LNCaP clone FGC (cell line): ENCODE measurements around the gene TRIM10.

Source experiments
- DNase-seq: peaks from one replicate; pipeline ENCODE4 v3.0.0-alpha.2; 2011; ENCODE audit warnings: low read depth
- H3K4me3 ChIP-seq: 2 replicates; pipeline ENCODE4 v1.5.1; 2011; ENCODE audit warnings: mild to moderate bottlenecking, low read depth, low read length, control low read depth
- CTCF ChIP-seq: IDR thresholded peaks from 2 replicates; pipeline ENCODE4 v1.5.1; 2012; ENCODE audit warnings: mild to moderate bottlenecking; ENCODE audit not compliant: control insufficient read depth, insufficient read depth; ENCODE audit errors: extremely low read depth

The TRIM10 gene

GRCh38 chr6:30156774-30157173, 4.2 kb downstream of the TRIM10 start:
- DNase-seq, result no peak
- no peak for TF ChIP-seq CTCF
- no peak overlapping the region for H3K4me3 ChIP-seq

GRCh38 chr6:30156262-30156599, 4.8 kb downstream of the TRIM10 start:
- no peak overlapping the region for H3K4me3 ChIP-seq
- no peak for TF ChIP-seq CTCF
- DNase-seq, result no peak

- H3K4me3 ChIP-seq, result no peak overlapping the region
- no peak for TF ChIP-seq CTCF
- no peak for DNase-seq
Measured at GRCh38 chr6:30155520-30156261, 5.3 kb downstream of the TRIM10 start.

GRCh38 chr6:30154709-30155519, 6.1 kb downstream of the TRIM10 start:
- no peak for DNase-seq
- H3K4me3 ChIP-seq, result no peak overlapping the region
- no peak for TF ChIP-seq CTCF

- TF ChIP-seq CTCF, result no peak
- DNase-seq, result no peak
- no peak overlapping the region for H3K4me3 ChIP-seq
Measured at GRCh38 chr6:30154061-30154460, 7.0 kb downstream of the TRIM10 start.

- H3K4me3 ChIP-seq, result no peak overlapping the region
- TF ChIP-seq CTCF, result no peak
- no peak for DNase-seq
Measured at GRCh38 chr6:30152910-30153610, 8.0 kb downstream of the TRIM10 start.
